Colon (tissue), 2 donors: ENCODE results near the gene MYBL2.
"Not testable (repeated sequence)": the region's sequence is repeated elsewhere in the genome, so short reads cannot be mapped to it uniquely, and the experiment has no call there.

Experiments used
- FAIRE-seq: peaks from 2 replicates; lab custom pipeline; 2012; peaks lifted over from hg19 to GRCh38; lab: Jason Lieb, UNC
- donor health status: control.
- donor health status: control.

MYBL2 gene

GRCh38 chr20:43751167-43752050, 84.5 kb downstream of the MYBL2 start:
- no peak for FAIRE-seq

DNA sequence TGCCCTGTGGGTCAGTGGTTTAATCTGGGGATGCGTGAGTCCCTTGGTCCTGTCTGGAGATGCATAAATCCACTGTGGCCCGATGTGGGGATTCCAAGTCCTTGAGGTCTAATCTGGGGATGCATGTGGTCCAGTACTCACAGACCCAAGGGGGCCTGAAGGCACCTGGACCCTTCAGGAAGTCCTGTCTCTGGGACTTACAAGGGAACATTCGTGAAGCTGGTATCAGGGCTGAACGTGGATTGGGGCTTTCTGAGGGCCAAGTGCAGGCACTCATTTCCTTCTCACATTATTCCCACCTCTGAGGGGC, 85.1 kb downstream of the MYBL2 start:
- FAIRE-seq = no peak

DNA sequence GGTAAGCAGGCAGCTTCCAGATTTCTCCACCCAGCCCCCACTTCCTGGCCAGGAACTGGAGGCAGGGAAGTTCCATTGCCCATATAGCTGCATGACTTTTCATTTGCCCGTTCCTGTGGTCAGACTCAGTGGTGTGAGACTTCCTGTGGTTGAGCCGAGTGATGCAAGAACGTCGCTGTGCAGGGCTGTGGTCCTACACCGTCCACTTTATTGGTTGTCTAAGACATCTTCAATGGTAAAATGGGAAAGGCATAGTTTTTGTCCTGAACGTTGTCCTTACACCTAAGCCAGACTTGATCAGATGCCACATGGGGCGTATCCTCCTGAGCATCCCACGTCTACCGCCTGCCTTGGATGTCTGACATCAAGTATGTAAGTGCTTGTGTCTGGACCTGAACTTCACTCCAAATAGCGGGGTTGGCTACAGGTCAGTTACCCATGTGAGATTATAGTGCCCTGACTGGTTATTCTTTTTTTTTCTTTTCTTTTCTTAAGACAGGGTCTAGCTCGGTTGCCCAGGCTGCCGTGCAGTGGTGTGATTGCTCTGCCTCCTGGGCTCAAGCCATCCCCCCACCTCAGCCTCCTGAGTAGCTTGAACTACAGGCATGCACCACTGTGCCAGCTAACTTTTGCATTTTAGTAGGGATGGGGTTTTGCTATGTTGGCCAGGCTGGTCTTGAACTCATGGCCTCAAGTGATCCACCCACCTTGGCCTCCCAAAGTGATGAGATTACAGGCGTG, 85.8 kb downstream of the MYBL2 start:
- FAIRE-seq = no peak

GRCh38 chr20:43755390-43755789, 88.5 kb downstream of the MYBL2 start:
- no peak for FAIRE-seq

DNA sequence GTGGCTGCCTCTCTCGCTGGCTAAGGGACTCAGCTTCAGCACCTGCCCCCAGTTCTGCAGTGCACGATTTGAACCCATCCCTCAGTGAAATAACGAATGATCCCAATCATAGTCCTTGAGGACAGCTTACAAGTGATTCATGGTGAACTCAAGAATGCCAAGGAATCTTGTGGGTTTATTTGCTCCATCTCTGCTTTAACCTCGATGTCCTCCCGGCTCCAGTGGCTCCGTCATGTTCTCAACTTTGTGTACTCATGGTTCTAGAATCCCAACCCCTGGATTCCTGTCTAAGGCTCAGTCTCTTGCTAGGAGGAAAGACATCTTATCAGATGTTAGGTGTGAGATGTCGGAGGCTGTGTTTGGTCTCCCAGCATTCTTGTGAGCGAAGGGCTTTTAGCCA, 88.9 kb downstream of the MYBL2 start:
- no peak for FAIRE-seq

DNA sequence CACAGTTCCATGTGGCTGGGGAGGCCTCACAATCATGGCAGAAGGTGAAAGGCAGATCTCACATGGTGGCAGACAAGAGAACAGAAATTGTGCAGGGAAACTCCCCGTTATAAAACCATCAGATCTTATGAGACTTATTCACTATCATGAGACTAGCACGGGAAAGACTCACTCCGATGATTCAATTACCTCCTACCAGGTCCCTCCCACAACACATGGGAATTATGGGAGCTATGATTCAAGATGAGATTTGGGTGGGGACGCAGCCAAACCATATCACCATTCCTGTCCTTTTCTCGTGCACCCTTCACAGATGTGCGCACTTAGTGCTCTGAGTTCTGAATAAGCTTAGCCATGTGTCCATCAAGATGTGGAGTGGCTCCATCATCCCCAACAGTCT, 91.0 kb downstream of the MYBL2 start:
- FAIRE-seq = not testable (repeated sequence)

DNA sequence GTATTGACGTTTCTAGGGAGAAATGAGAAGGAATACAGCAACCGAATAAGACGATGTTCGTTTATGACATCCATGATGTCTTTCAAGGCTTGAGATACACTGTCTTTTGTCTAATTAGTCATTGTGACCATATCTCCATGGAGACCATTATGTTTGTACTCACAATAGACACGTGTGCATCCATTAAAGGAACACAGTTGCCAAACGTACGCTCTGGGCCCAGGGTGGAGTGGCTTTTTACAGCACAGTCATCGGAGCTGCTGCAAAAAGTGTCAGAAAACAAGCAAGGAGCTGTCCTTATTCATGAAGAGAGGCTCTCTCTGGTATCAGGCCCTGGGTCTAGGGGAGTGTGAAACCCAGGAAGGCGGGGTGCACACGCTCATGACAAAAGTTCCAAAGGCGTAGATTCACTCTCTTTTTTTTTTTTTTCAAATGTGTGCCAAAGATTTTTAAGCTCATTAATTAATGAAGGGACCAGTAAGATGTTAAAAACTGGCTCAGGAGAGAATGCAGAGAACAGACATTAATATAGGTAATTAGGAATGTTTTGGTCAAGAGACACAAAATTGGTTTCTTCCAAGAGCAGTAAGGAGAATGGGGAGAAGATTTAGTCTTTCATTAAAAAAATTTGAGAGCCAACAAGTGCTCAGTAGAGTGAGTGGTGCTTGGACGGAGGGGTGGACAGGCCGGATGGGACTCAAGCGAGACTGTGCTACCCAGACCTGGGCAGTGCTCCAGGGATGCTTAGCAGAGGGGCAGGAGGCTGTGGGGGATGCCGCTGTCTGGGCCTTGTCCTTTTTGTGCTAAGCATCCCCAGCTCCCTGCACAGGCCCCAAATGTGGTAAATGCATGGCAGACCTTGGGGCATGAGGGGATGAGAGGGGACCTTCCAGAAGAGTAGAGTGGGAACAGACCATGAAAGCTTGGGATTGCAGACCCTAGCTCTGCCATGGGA, 94.7 kb downstream of the MYBL2 start:
- no peak for FAIRE-seq

GRCh38 chr20:43762911-43763310, 96.0 kb downstream of the MYBL2 start:
- no peak for FAIRE-seq

DNA sequence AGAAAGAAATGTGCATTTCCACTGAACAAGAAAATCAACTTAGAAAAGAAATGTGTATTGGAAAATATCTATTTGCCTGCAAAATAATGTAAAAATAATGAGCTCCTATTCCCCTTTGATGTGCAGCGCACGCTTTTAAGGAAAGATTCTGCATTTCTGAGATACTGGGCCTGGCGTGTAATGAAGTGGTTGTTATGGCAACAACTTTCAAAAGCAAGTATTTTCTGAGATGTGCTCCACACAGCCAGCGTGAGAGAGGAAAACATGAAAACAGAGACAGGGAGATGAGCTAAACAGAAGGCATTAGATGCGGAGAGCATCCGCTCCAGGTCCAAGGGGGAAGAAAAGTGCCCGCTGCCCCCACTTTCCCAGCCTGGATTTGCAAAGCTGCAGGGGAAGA, 99.0 kb downstream of the MYBL2 start:
- no peak for FAIRE-seq
